Stomach (tissue), 9 donors: ENCODE results near the gene DDX31. TPM values are rescaled to one million over a fixed set of nuclear protein-coding genes. Genes with fewer than 3 reads are reported as not detected.

Experiments used
- DNase-seq, 2 donors: peaks; one replicate each; pipeline versions ENCODE4 v3.0.0 to v3.0.0-alpha.2; 2013 to 2019
- H3K27ac ChIP-seq, 5 donors: fragments of 200-600 bp in 4 of 5; sonication (generic) in 4 of 5; one replicate each; pipeline ENCODE4 v1.5.1; 2013 to 2019; ENCODE audit warnings: mild to moderate bottlenecking in 1 of 5, moderate library complexity in 1 of 5
- H3K27me3 ChIP-seq, 3 donors: fragments of 200-600 bp; sonication (generic); one replicate each; pipeline ENCODE4 v1.5.1; 2017 to 2019; ENCODE audit warnings: mixed run types in 1 of 3
- H3K36me3 ChIP-seq, 4 donors: fragments of 200-600 bp; sonication (generic); 1 replicate in 3 of 4; 2 replicates in 1 of 4; pipeline ENCODE4 v1.5.1; 2016 to 2019
- H3K4me1 ChIP-seq, 4 donors: fragments of 200-600 bp; sonication (generic); one replicate each; pipeline ENCODE4 v1.5.1; 2016 to 2019
- H3K4me3 ChIP-seq, 4 donors: fragments of 200-600 bp; sonication (generic) in 3 of 4; one replicate each; pipeline ENCODE4 v1.5.1; 2016 to 2019; ENCODE audit warnings: mild to moderate bottlenecking in 1 of 4
- H3K9me3 ChIP-seq, 4 donors: fragments of 200-600 bp; sonication (generic); one replicate each; pipeline ENCODE4 v1.5.1; 2016 to 2019
- EP300 ChIP-seq: sonication (generic); formaldehyde crosslinking; IDR thresholded peaks from one replicate; pipeline ENCODE4 v1.6.1; 2017; ENCODE audit warnings: antibody characterized with exemption
- POLR2A ChIP-seq, 4 donors: fragments of 450-650 bp; IDR thresholded peaks; one replicate each; pipeline ENCODE4 v1.6.1; 2016; ENCODE audit warnings: antibody characterized with exemption in 4 of 4, control low read depth in 2 of 4, mild to moderate bottlenecking in 1 of 4, moderate library complexity in 1 of 4
- POLR2AphosphoS5 ChIP-seq, 3 donors: sonication (generic); formaldehyde crosslinking; IDR thresholded peaks; one replicate each; pipeline ENCODE4 v1.6.1; 2016; ENCODE audit warnings: antibody characterized with exemption in 3 of 3
- WGBS, 5 donors: extraction: QIAGEN DNeasy Blood & Tissue Kit in 3 of 5; methylation state at CpG; one replicate each; pipeline versions ENCODE4 v1.1.5 to v1.1.7; 2013 to 2018; 5-methylcytosine and 5-hydroxymethylcytosine counted together
- intact Hi-C: fragments of 100-400 bp; cut with DNase I; formaldehyde crosslinking; loops from one replicate; pipeline ENCODE4 v1.15.1; 2023; ENCODE audit warnings: low total_unique reads
- polyA plus RNA-seq, 3 donors: library from polyadenylated mRNA; stranded (reverse); fragments of 200-250 nt; gene quantifications; one replicate each; pipeline ENCODE4 v1.2.3, GENCODE V29; 2013
- total RNA-seq, 5 donors: library from RNA; depleted of rRNA; stranded (reverse); fragments of >200 nt; gene quantifications; one replicate each; pipeline versions ENCODE4 v1.1.0 to v1.2.3, GENCODE V29; 2014 to 2016
- TF ChIP-seq, protein P1 (sequence below), 7 experiments: fragments of 450-650 bp in 4 of 7; fragments of 200-600 bp in 3 of 7; sonication (generic) in 3 of 7; IDR thresholded peaks; one replicate each; pipeline ENCODE4 v1.5.1; 2016 to 2019; ENCODE audit warnings: antibody characterized with exemption in 7 of 7, control low read depth in 2 of 7, mild to moderate bottlenecking in 1 of 7
- donor health status: healthy with polysubstance abuse.
- donor health status: Bipolar disorder and iron deficiency.
- donor health status: healthy.

The DDX31 gene
- total and polyA plus RNA-seq, 8 donors = 3.1 to 26.8 (median 5.8) TPM

DNA sequence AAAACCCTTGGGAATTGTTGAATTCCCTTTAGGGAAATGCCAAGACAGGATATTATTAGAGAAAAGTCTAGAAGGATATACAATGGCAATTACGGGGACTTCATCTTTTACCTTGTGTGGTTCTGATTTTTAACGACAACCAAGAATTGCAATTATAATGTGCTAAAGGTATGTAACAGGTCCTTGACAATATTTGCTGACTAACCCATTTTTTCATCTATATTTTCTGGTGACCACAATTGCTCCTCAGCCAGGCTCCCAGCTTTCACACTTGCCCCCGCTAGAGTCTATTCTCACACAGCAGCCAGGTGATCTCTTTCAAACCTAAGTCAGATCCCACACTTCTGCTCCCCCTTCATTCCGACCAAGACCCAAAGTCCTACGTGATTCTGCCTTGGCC, 53.1 kb downstream of the DDX31 start:
- no peak overlapping the region for H3K4me3 ChIP-seq
- no peak for DNase-seq
- TF ChIP-seq, protein P1, sequence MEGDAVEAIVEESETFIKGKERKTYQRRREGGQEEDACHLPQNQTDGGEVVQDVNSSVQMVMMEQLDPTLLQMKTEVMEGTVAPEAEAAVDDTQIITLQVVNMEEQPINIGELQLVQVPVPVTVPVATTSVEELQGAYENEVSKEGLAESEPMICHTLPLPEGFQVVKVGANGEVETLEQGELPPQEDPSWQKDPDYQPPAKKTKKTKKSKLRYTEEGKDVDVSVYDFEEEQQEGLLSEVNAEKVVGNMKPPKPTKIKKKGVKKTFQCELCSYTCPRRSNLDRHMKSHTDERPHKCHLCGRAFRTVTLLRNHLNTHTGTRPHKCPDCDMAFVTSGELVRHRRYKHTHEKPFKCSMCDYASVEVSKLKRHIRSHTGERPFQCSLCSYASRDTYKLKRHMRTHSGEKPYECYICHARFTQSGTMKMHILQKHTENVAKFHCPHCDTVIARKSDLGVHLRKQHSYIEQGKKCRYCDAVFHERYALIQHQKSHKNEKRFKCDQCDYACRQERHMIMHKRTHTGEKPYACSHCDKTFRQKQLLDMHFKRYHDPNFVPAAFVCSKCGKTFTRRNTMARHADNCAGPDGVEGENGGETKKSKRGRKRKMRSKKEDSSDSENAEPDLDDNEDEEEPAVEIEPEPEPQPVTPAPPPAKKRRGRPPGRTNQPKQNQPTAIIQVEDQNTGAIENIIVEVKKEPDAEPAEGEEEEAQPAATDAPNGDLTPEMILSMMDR (IDR thresholded peaks at IDR 0.05) = no peak
- TF ChIP-seq POLR2A (IDR thresholded peaks at IDR 0.05) (no peak), POLR2AphosphoS5 (IDR thresholded peaks at IDR 0.05) (no peak), EP300 (no peak)
- no peaks in the 10 kb centered on the region for H3K27me3 ChIP-seq
- H3K27ac ChIP-seq = no peak overlapping the region
- no peaks in the 10 kb centered on the region for H3K4me1 ChIP-seq
- intact Hi-C loops = no loop called here
- WGBS, 5 donors = 92 to 97% (median 94%) methylated on average over 5 of the region's 5 CpGs
- H3K9me3 ChIP-seq = no peaks in the 10 kb centered on the region
- H3K36me3 ChIP-seq = peaks cover 49 to 93% (median 84%) of the 10 kb centered on the region in 4 donors

DNA sequence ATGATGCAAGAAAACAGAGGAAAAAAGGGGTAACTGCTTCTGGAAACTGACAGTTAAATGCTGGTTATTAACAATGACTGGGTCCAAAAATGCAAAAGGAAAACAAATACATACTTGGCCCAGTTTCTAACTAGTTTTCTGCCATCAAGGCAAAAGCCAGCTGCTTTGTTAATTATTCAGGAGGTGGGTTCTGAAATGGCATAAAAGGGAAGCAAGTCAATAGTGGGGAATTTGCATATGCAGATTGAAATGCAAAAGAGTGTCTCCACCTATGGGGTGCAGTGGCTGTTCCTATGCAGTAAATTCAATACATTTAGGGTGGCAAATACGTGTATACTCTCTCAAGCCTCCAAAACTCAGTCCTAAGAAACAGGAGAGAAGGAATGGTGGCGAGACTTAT, 54.0 kb downstream of the DDX31 start:
- H3K36me3 ChIP-seq = peaks cover 57 to 95% (median 91%) of the 10 kb centered on the region in 4 donors
- no peak for DNase-seq
- TF ChIP-seq EP300 (no peak), POLR2A (IDR thresholded peaks at IDR 0.05) (no peak), POLR2AphosphoS5 (IDR thresholded peaks at IDR 0.05) (no peak)
- TF ChIP-seq, protein P1 (IDR thresholded peaks at IDR 0.05) = no peak
- H3K4me1 ChIP-seq = no peaks in the 10 kb centered on the region
- H3K9me3 ChIP-seq = no peaks in the 10 kb centered on the region
- H3K4me3 ChIP-seq = no peak overlapping the region
- H3K27me3 ChIP-seq = no peaks in the 10 kb centered on the region
- WGBS, 5 donors = 83 to 95% (median 90%) methylated on average over 2 of the region's 2 CpGs
- intact Hi-C loops = no loop called here
- no peak overlapping the region for H3K27ac ChIP-seq

GRCh38 chr9:132614324-132614723, 55.5 kb downstream of the DDX31 start:
- intact Hi-C loops = no loop called here
- WGBS, 5 donors = 74 to 88% (median 83%) methylated on average over 6 of the region's 6 CpGs
- H3K36me3 ChIP-seq = peaks cover 57 to 100% (median 99%) of the 10 kb centered on the region in 4 donors
- H3K4me3 ChIP-seq = no peak overlapping the region
- no peak for DNase-seq
- no peaks in the 10 kb centered on the region for H3K9me3 ChIP-seq
- H3K4me1 ChIP-seq = no peaks in the 10 kb centered on the region
- TF ChIP-seq EP300 = no peak
- no peak for TF ChIP-seq POLR2AphosphoS5 (IDR thresholded peaks at IDR 0.05)
- TF ChIP-seq, protein P1 (IDR thresholded peaks at IDR 0.05) = no peak
- no peak for TF ChIP-seq POLR2A (IDR thresholded peaks at IDR 0.05)
- no peaks in the 10 kb centered on the region for H3K27me3 ChIP-seq
- no peak overlapping the region for H3K27ac ChIP-seq

GRCh38 chr9:132610661-132611060, 59.1 kb downstream of the DDX31 start:
- Histone ChIP-seq H3K9me3 (no peaks in the 10 kb centered on the region), H3K4me3 (no peak overlapping the region), H3K36me3 (peaks cover 51 to 100% (median 99%) of the 10 kb centered on the region in 4 donors), H3K4me1 (no peaks in the 10 kb centered on the region), H3K27me3 (no peaks in the 10 kb centered on the region), H3K27ac (no peak overlapping the region)
- intact Hi-C loops = no loop called here
- TF ChIP-seq EP300 = no peak
- TF ChIP-seq POLR2A (IDR thresholded peaks at IDR 0.05) = no peak
- no peak for TF ChIP-seq POLR2AphosphoS5 (IDR thresholded peaks at IDR 0.05)
- TF ChIP-seq, protein P1 (IDR thresholded peaks at IDR 0.05) = no peak
- no peak for DNase-seq
- 91 to 92% (median 91%) methylated on average over 12 of the region's 12 CpGs for WGBS, 5 donors
